ENCODE measurements around the gene DENND1A.
"Not testable (repeated sequence)": the region's sequence is repeated elsewhere in the genome, so short reads cannot be mapped to it uniquely, and the experiment has no call there.

DENND1A gene

GRCh38 chr9:123342247-123342646, 587.7 kb downstream of the DENND1A start:
- DNase-seq = no peak

GRCh38 chr9:123341816-123342215, 588.1 kb downstream of the DENND1A start:
- DNase-seq = no peak

GRCh38 chr9:123339666-123340510, 590.0 kb downstream of the DENND1A start:
- DNase-seq = no peak

- no peak for DNase-seq
Measured at GRCh38 chr9:123338710-123339665, 590.9 kb downstream of the DENND1A start.

- no peak for DNase-seq
Measured at GRCh38 chr9:123337971-123338370, 592.0 kb downstream of the DENND1A start.

- no peak for DNase-seq
Measured at GRCh38 chr9:123336959-123337358, 593.0 kb downstream of the DENND1A start.

- no peak for DNase-seq
Measured at GRCh38 chr9:123336449-123336848, 593.5 kb downstream of the DENND1A start.

GRCh38 chr9:123335986-123336329, 594.0 kb downstream of the DENND1A start:
- no peak for DNase-seq

- DNase-seq = no peak
Measured at GRCh38 chr9:123335193-123335985, 594.5 kb downstream of the DENND1A start.

GRCh38 chr9:123334639-123335038, 595.3 kb downstream of the DENND1A start:
- no peak for DNase-seq

- not testable (repeated sequence) for DNase-seq
Measured at GRCh38 chr9:123333058-123333669, 596.8 kb downstream of the DENND1A start.

- no peak for DNase-seq
Measured at GRCh38 chr9:123331346-123332060, 598.4 kb downstream of the DENND1A start.

Data from NCI-H774 (cell line).